HG02571 (cell line): ENCODE measurements around the gene PRKCI.
A peak's percentile ranks its signal among the peaks of the same experiment; 100 is the strongest.
"Not testable (repeated sequence)": the region's sequence is repeated elsewhere in the genome, so short reads cannot be mapped to it uniquely, and the experiment has no call there.

ENCODE experiments used
- ATAC-seq: cut with Tn5 transposase; IDR thresholded peaks from one replicate; pipeline ENCODE4 v1.9.1; 2021; ENCODE audit warnings: mild to moderate bottlenecking, moderate library complexity; ENCODE audit not compliant: unreplicated experiment

The PRKCI gene

GRCh38 chr3:170222647-170223541 lies 670 bp downstream of the PRKCI start:
- ATAC-seq, result peak; percentile 27

GRCh38 chr3:170225166-170225565 lies 2.9 kb downstream of the PRKCI start:
- ATAC-seq, result no peak

- no peak for ATAC-seq
Observed at GRCh38 chr3:170226426-170226960, 4.3 kb downstream of the PRKCI start.

- no peak for ATAC-seq
Observed at GRCh38 chr3:170228093-170228766, 6.0 kb downstream of the PRKCI start.

GRCh38 chr3:170232266-170232665 lies 10.0 kb downstream of the PRKCI start:
- no peak for ATAC-seq

- no peak for ATAC-seq
Observed at GRCh38 chr3:170233530-170233929, 11.3 kb downstream of the PRKCI start.

GRCh38 chr3:170240142-170240541 lies 17.9 kb downstream of the PRKCI start:
- no peak for ATAC-seq

GRCh38 chr3:170240671-170241070 lies 18.4 kb downstream of the PRKCI start:
- ATAC-seq, result no peak

GRCh38 chr3:170244576-170244975 lies 22.4 kb downstream of the PRKCI start:
- ATAC-seq, result no peak

- ATAC-seq, result no peak
Observed at GRCh38 chr3:170247875-170248274, 25.7 kb downstream of the PRKCI start.

- no peak for ATAC-seq
Observed at GRCh38 chr3:170256597-170256996, 34.4 kb downstream of the PRKCI start.

- ATAC-seq, result peak; percentile 69
Observed at GRCh38 chr3:170257145-170257544, 34.9 kb downstream of the PRKCI start.

GRCh38 chr3:170258105-170258487 lies 35.9 kb downstream of the PRKCI start:
- ATAC-seq, result no peak

- no peak for ATAC-seq
Observed at GRCh38 chr3:170259907-170260306, 37.7 kb downstream of the PRKCI start.

GRCh38 chr3:170267793-170268192 lies 45.6 kb downstream of the PRKCI start:
- ATAC-seq, result no peak

- ATAC-seq, result not testable (repeated sequence)
Observed at GRCh38 chr3:170269673-170270254, 47.5 kb downstream of the PRKCI start.

- ATAC-seq, result no peak
Observed at GRCh38 chr3:170270282-170270881, 48.2 kb downstream of the PRKCI start.

GRCh38 chr3:170274641-170275040 lies 52.4 kb downstream of the PRKCI start:
- no peak for ATAC-seq

- ATAC-seq, result no peak
Observed at GRCh38 chr3:170275832-170276231, 53.6 kb downstream of the PRKCI start.

GRCh38 chr3:170277311-170277710 lies 55.1 kb downstream of the PRKCI start:
- not testable (repeated sequence) for ATAC-seq
